Tibial artery (tissue), 4 donors: ENCODE results near the gene RPL10.

Experiments
- DNase-seq, 2 donors: peaks; one replicate each; pipeline ENCODE4 v3.0.0-alpha.2; 2019
- H3K27ac ChIP-seq, 2 donors: fragments of 200-600 bp; sonication (generic) in 1 of 2; 1 replicate in 1 of 2; 2 replicates in 1 of 2; pipeline ENCODE4 v1.5.1; 2018 to 2019; ENCODE audit warnings: mild to moderate bottlenecking in 1 of 2
- H3K27me3 ChIP-seq, 2 donors: fragments of 200-600 bp; sonication (generic) in 1 of 2; one replicate each; pipeline versions ENCODE4 v1.5.1 to v1.6.0; 2016 to 2019
- H3K36me3 ChIP-seq, 3 donors: fragments of 200-600 bp; sonication (generic) in 2 of 3; one replicate each; pipeline ENCODE4 v1.5.1; 2016 to 2019; ENCODE audit warnings: mild to moderate bottlenecking in 2 of 3
- H3K4me1 ChIP-seq, 4 donors: fragments of 200-600 bp; sonication (generic) in 2 of 4; 1 replicate in 3 of 4; 2 replicates in 1 of 4; pipeline ENCODE4 v1.5.1; 2016 to 2019
- H3K4me3 ChIP-seq, 2 donors: fragments of 200-600 bp; sonication (generic) in 1 of 2; 1 replicate in 1 of 2; 2 replicates in 1 of 2; pipeline ENCODE4 v1.5.1; 2018 to 2019; ENCODE audit warnings: mild to moderate bottlenecking in 2 of 2
- H3K9me3 ChIP-seq, 3 donors: fragments of 200-600 bp; sonication (generic) in 1 of 3; one replicate each; pipeline ENCODE4 v1.5.1; 2016 to 2019
- CTCF ChIP-seq, 2 experiments: fragments of 200-600 bp in 1 of 2; fragments of 450-650 bp in 1 of 2; IDR thresholded peaks; one replicate each; pipeline ENCODE4 v1.5.1; 2017 to 2019; ENCODE audit warnings: antibody characterized with exemption in 2 of 2, mild to moderate bottlenecking in 1 of 2, moderate library complexity in 1 of 2
- intact Hi-C: fragments of 100-400 bp; cut with DNase I; formaldehyde crosslinking; loops from one replicate; pipeline ENCODE4 v1.15.0; 2023; ENCODE audit warnings: low total_unique reads

Gene RPL10

DNA sequence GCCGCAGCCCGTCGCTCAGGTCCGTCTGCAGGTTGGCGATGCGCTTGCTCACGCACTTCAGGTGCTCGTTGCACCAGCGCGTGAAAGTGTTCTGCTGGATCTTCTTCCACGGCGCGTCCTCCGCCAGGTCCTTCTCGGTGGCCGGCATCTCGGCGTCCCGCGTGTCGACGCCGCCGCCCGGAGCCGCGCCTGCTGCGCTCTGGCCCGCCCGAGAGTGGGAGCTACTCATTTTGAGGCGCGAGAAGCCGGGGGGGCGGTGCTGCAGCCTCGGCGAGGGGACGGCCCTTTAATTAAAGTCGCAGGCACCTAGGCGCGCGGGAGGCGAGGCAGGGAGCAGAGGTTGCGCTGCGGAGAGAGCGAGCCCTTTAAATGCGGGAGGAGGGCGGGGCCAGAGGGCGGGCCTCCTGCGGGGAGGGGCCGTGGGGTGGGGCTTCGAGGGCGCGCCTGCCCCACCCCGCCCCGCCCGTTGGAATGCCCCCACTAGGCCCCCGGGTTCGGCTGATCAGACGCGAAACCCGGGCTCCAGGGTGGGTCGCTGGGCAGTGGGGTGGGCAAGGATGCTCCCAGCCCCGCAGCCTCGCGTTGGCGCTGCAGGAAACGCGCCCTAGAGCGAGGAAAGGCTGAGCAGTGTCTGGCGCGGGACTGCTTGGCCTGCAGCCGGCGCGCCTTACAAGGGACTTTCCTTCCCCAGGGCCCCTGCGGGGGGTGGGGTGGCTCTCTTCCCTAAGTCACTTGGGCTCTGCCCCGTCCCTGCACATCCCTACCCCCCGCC lies 27.0 kb upstream of the RPL10 start:
- Histone ChIP-seq H3K27me3 (no peaks in the 10 kb centered on the region), H3K4me3 (peak overlapping the region; percentile 78 to 85), H3K9me3 (no peaks in the 10 kb centered on the region), H3K36me3 (peaks cover 35 to 47% (median 36%) of the 10 kb centered on the region in 3 donors), H3K4me1 (peaks cover 0 to 41% (median 23%) of the 10 kb centered on the region in 4 donors), H3K27ac (peak overlapping the region; percentile 96 to 98)
- TF ChIP-seq CTCF (IDR thresholded peaks at IDR 0.05): no peak
- peak; percentile 95 to 97 for DNase-seq
- intact Hi-C loops: no loop called here

DNA sequence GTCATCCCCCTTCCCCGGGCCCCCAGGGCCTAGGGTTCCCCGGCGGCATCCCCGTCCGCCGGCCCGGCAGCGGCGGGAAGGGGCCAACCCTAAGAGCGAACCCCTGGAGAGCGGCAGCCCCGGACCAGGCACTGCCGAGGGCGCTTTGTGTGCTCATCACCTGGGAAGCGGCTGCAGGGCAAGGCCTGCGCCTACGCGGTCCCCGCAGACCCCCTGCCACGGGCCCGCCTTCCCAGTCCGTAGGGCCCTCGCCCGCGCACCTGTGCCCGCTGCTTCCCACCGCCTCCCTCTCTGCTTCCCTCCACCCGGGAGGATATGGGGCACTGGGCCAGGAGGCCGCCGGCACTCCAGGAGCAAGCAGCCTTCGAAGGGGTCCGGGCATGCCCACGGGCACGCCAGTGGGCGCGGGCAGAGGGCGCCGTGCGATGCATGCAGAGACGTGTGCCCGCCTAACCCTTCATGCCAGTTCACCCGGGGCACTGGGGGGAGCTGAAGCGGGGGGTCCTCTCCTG lies 26.3 kb upstream of the RPL10 start:
- peak overlapping the region; percentile 96 to 98 for H3K27ac ChIP-seq
- peaks cover 29 to 41% (median 30%) of the 10 kb centered on the region in 3 donors for H3K36me3 ChIP-seq
- H3K4me1 ChIP-seq: peaks cover 0 to 39% (median 20%) of the 10 kb centered on the region in 4 donors
- no peak for DNase-seq
- no peaks in the 10 kb centered on the region for H3K9me3 ChIP-seq
- no peak for TF ChIP-seq CTCF (IDR thresholded peaks at IDR 0.05)
- intact Hi-C loops: no loop called here
- no peaks in the 10 kb centered on the region for H3K27me3 ChIP-seq
- H3K4me3 ChIP-seq: peak overlapping the region; percentile 78 to 85

DNA sequence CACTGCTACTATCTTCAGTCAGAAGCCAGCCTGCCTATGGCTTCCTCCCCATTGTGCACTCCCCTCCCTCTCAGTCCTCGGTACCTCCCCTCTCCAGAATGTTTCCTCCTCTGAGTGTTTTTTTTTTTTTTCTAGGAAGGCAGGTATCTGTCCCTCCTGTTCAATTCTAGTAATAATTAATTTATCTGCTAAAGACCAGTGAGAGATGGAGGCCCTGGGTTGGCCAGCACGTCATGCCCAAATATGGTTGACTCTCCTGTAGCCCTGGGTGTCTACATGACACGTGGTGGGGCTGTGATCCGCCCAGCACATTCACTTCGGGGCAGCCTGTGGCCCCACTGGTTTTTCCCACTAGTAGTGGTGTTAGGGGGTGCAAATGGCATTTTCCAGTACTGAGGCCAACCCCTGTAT lies 25.6 kb upstream of the RPL10 start:
- Histone ChIP-seq H3K36me3 (peaks cover 21 to 33% (median 22%) of the 10 kb centered on the region in 3 donors), H3K27ac (peak overlapping the region; percentile 96 to 98), H3K27me3 (no peaks in the 10 kb centered on the region), H3K9me3 (no peaks in the 10 kb centered on the region), H3K4me1 (peaks cover 0 to 38% (median 18%) of the 10 kb centered on the region in 4 donors), H3K4me3 (peak overlapping the region; percentile 78 to 85)
- intact Hi-C loops: no loop called here
- no peak for DNase-seq
- no peak for TF ChIP-seq CTCF (IDR thresholded peaks at IDR 0.05)

DNA sequence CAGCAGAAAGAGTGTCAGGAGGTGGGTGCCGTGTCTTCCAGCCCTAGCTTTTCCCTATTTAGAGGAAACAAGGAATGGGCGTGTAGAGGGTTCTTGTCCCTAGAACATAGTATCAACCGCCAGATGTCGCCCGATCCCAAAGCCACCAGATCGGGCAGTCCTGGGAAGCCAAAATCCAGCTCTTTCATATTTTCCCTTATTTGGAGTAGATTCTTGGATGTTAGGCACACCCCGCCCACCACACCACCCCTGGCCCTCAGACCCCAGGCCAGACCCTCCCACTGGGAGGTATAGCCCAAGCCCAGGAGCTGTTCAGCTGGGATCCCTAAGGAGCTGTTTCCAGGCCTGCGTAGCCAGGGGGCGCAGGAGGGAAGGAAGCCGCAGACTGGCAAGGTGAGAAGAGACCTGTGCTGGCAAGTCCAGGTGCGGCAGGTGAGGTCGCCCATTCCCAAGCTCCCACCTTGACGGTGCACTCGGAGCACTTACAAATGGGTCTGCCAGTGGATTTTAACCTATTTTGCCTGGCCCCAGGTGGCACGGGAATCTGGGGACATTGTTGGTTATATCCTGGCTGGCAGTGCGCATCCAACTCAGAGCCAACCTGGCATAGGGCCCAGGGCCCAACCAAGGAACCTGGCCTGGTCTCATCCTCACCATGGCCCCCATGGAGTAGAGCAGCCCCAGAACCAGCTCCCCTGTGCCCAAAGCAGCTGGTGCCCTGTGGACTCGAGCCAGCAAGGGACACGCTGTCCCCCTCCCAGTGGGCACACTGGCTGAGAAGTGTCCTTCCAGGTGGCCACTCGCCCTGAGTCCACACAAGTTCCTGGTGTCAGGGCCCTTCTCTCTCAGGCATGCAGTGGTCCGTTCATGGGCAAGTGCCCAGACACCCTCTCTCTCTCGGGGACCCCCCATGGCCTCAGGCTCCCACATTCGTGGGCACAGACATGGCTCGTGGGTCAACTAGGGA lies 24.6 kb upstream of the RPL10 start:
- no peaks in the 10 kb centered on the region for H3K27me3 ChIP-seq
- H3K36me3 ChIP-seq: peaks cover 12 to 28% (median 14%) of the 10 kb centered on the region in 3 donors
- no peaks in the 10 kb centered on the region for H3K9me3 ChIP-seq
- peaks cover 0 to 32% (median 10%) of the 10 kb centered on the region in 4 donors for H3K4me1 ChIP-seq
- intact Hi-C loops: no loop called here
- peak; percentile 44 to 56 for TF ChIP-seq CTCF (IDR thresholded peaks at IDR 0.05)
- peak overlapping the region; percentile 96 to 98 for H3K27ac ChIP-seq
- peak overlapping the region; percentile 78 to 85 for H3K4me3 ChIP-seq
- peak; percentile 73 to 87 for DNase-seq
